ENCODE results near the gene COX11. TPM values are rescaled to one million over a fixed set of nuclear protein-coding genes. Genes with fewer than 3 reads are reported as not detected.

Gene COX11
- total and polyA plus RNA-seq, 2 donors (not counting 1 experiment from before 2014, with no cell fraction given), result 37.1 to 54.9 TPM

DNA sequence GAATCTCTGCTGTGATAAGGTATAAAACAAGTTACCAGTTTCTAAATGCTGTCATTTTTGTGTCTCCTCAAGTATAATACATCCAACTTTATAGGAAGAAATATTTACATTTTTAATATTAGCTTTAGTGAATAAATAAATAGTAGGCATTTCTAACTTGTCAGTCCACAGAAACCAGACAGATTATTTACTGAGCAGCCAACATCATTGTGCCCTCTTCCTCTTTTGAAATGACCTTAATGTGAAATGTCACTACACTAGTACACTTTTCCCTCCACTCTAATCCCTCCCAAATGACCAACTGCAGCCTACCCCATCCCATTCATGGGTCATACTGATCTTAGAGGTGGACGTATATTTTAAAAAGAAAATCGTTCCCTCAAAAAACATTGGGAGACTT, 9.3 kb upstream of the COX11 start:
- WGBS (ENCODE audit: insufficient coverage), result no CpG with 5 or more reads among the region's 2 CpGs
- Histone ChIP-seq H3K4me1 (ENCODE audit: control insufficient read depth in 2 of 2, insufficient read depth in 2 of 2, low read length in 2 of 2) (no peaks in the 10 kb centered on the region), H3K9me3 (ENCODE audit: control extremely low read depth in 1 of 3, control insufficient read depth in 2 of 3, insufficient read depth in 1 of 3, low read length in 2 of 3) (peaks cover 4 to 8% (median 5%) of the 10 kb centered on the region in 3 donors), H3K4me3 (ENCODE audit: control extremely low read depth in 1 of 5, extremely low read depth in 1 of 5, insufficient read depth in 1 of 5, low read depth in 2 of 5, low read length in 4 of 5) (no peak overlapping the region), H3K27ac (ENCODE audit: low read length in 2 of 2) (no peak overlapping the region), H3K27me3 (replicated peaks in 1 of 4; ENCODE audit: control extremely low read depth in 1 of 4, control insufficient read depth in 3 of 4, insufficient read depth in 4 of 4, low read length in 3 of 4) (no peaks in the 10 kb centered on the region), H2AFZ (ENCODE audit: insufficient read depth, low read depth, low read length, poor library complexity, severe bottlenecking) (no peak overlapping the region), H4K20me1 (ENCODE audit: control insufficient read depth, insufficient read depth, low read length, poor library complexity, severe bottlenecking) (no peaks in the 10 kb centered on the region), H3K4me2 (replicated peaks; ENCODE audit: low read depth, low read length, poor library complexity, severe bottlenecking) (no peak overlapping the region), H3K36me3 (replicated peaks in 1 of 2; ENCODE audit: control extremely low read depth in 1 of 2, control insufficient read depth in 1 of 2, extremely low read depth in 1 of 2, insufficient read depth in 2 of 2, low read length in 1 of 2) (no peaks in the 10 kb centered on the region), H3K9ac (ENCODE audit: low read length) (no peak overlapping the region), H3K79me2 (ENCODE audit: control insufficient read depth, insufficient read depth, low read length) (peaks cover 6% of the 10 kb centered on the region)
- DNase-seq, result no peak
- intact Hi-C loops (cut with micrococcal nuclease), result no loop called here
- no peak overlapping the region for H3K27ac Mint-ChIP-seq
- ChIA-PET CTCF (interaction anchor here (1.0 to 1.2 kb wide), 2 partner anchors 532 to 624 kb away, joined by 3 read pairs; no protein-coding TSS in a partner anchor), POLR2A (no interaction called here)
- no peaks in the 10 kb centered on the region for H3K4me1 Mint-ChIP-seq
- no peak overlapping the region for H3K4me3 Mint-ChIP-seq
- no peak for ATAC-seq (ENCODE audit: low read depth)
- H3K27me3 Mint-ChIP-seq, result no peaks in the 10 kb centered on the region
- TF ChIP-seq CTCF (IDR thresholded peaks at IDR 0.05), result no peak
- no peak for TF ChIP-seq EZH2 (IDR thresholded peaks at IDR 0.05; ENCODE audit: borderline replicate concordance, insufficient read depth, low read depth, low read length, poor library complexity, severe bottlenecking)
- no peaks in the 10 kb centered on the region for H3K9me3 Mint-ChIP-seq (ENCODE audit: insufficient read depth)

GRCh38 chr17:54976316-54976715, 7.9 kb upstream of the COX11 start:
- no peak overlapping the region for H3K27ac Mint-ChIP-seq
- 93% methylated on average over 3 of the region's 3 CpGs for WGBS (ENCODE audit: insufficient coverage)
- Histone ChIP-seq H3K27me3 (replicated peaks in 1 of 4; ENCODE audit: control extremely low read depth in 1 of 4, control insufficient read depth in 3 of 4, insufficient read depth in 4 of 4, low read length in 3 of 4) (no peaks in the 10 kb centered on the region), H3K9ac (ENCODE audit: low read length) (no peak overlapping the region), H3K27ac (ENCODE audit: low read length in 2 of 2) (no peak overlapping the region), H3K79me2 (ENCODE audit: control insufficient read depth, insufficient read depth, low read length) (peaks cover 6% of the 10 kb centered on the region), H3K4me3 (ENCODE audit: control extremely low read depth in 1 of 5, extremely low read depth in 1 of 5, insufficient read depth in 1 of 5, low read depth in 2 of 5, low read length in 4 of 5) (no peak overlapping the region), H2AFZ (ENCODE audit: insufficient read depth, low read depth, low read length, poor library complexity, severe bottlenecking) (no peak overlapping the region), H3K36me3 (replicated peaks in 1 of 2; ENCODE audit: control extremely low read depth in 1 of 2, control insufficient read depth in 1 of 2, extremely low read depth in 1 of 2, insufficient read depth in 2 of 2, low read length in 1 of 2) (no peaks in the 10 kb centered on the region), H3K4me2 (replicated peaks; ENCODE audit: low read depth, low read length, poor library complexity, severe bottlenecking) (no peak overlapping the region), H3K9me3 (ENCODE audit: control extremely low read depth in 1 of 3, control insufficient read depth in 2 of 3, insufficient read depth in 1 of 3, low read length in 2 of 3) (peaks cover 4 to 8% (median 5%) of the 10 kb centered on the region in 3 donors), H4K20me1 (ENCODE audit: control insufficient read depth, insufficient read depth, low read length, poor library complexity, severe bottlenecking) (no peaks in the 10 kb centered on the region), H3K4me1 (ENCODE audit: control insufficient read depth in 2 of 2, insufficient read depth in 2 of 2, low read length in 2 of 2) (no peaks in the 10 kb centered on the region)
- POLR2A ChIA-PET, result no interaction called here
- no peak for DNase-seq
- no peaks in the 10 kb centered on the region for H3K27me3 Mint-ChIP-seq
- TF ChIP-seq EZH2 (IDR thresholded peaks at IDR 0.05; ENCODE audit: borderline replicate concordance, insufficient read depth, low read depth, low read length, poor library complexity, severe bottlenecking) (no peak), CTCF (IDR thresholded peaks at IDR 0.05) (no peak)
- CTCF ChIA-PET, result no interaction called here
- H3K4me3 Mint-ChIP-seq, result no peak overlapping the region
- intact Hi-C loops (cut with micrococcal nuclease), result no loop called here
- H3K4me1 Mint-ChIP-seq, result peaks cover under 1% of the 10 kb centered on the region
- H3K9me3 Mint-ChIP-seq (ENCODE audit: insufficient read depth), result no peaks in the 10 kb centered on the region
- ATAC-seq (ENCODE audit: low read depth), result no peak
